SU-DHL-6 (cell line): ENCODE results near the gene CNEP1R1.

Experiments used
- H2AFZ ChIP-seq: fragments of 200-600 bp; sonication (generic); 2 replicates; pipeline ENCODE4 v1.6.1; 2014; ENCODE audit warnings: low read depth, mild to moderate bottlenecking, moderate library complexity, mixed read lengths, antibody characterized with exemption, low read length; ENCODE audit not compliant: severe bottlenecking
- H3F3A ChIP-seq: fragments of 200-600 bp; shearing (Covaris generic); 2 replicates; pipeline ENCODE4 v1.6.0; 2016; ENCODE audit warnings: antibody characterized with exemption, mild to moderate bottlenecking; ENCODE audit not compliant: insufficient read depth
- H3K27ac ChIP-seq: fragments of 200-600 bp; sonication (generic); 2 replicates; pipeline ENCODE4 v1.5.1; 2016; ENCODE audit warnings: low read depth, mild to moderate bottlenecking, low read length, moderate library complexity, mixed read lengths
- H3K27me3 ChIP-seq: fragments of 200-600 bp; sonication (generic), shearing (Covaris generic); 2 replicates; pipeline ENCODE4 v1.6.0; 2014; ENCODE audit warnings: mild to moderate bottlenecking, low read length
- H3K36me3 ChIP-seq: fragments of 200-600 bp; sonication (generic); 2 replicates; pipeline ENCODE4 v1.6.1; 2014; ENCODE audit warnings: mild to moderate bottlenecking, low read length, mixed read lengths
- H3K4me2 ChIP-seq: fragments of 300-600, 200-600 bp; shearing (Covaris generic), sonication (generic); 2 replicates; pipeline ENCODE4 v1.6.0; 2014; ENCODE audit warnings: low read length, low read depth, mild to moderate bottlenecking; ENCODE audit not compliant: poor library complexity, severe bottlenecking
- H3K4me3 ChIP-seq: fragments of 200-600 bp; sonication (generic); 2 replicates; pipeline ENCODE4 v1.5.1; 2014; ENCODE audit warnings: antibody characterized with exemption, low read length, mild to moderate bottlenecking, mixed read lengths; ENCODE audit not compliant: insufficient read depth, poor library complexity, severe bottlenecking
- H3K79me2 ChIP-seq: fragments of 200-600 bp; sonication (generic); 2 replicates; pipeline ENCODE4 v1.6.1; 2014; ENCODE audit warnings: mild to moderate bottlenecking, low read length, moderate library complexity; ENCODE audit not compliant: insufficient read depth
- H3K9ac ChIP-seq: fragments of 200-600 bp; sonication (generic); 2 replicates; pipeline ENCODE4 v1.7.0; 2014; ENCODE audit warnings: mild to moderate bottlenecking, low read length
- H3K9me2 ChIP-seq: fragments of 200-600 bp; sonication (generic); replicated peaks from 2 replicates; pipeline ENCODE4 v1.6.1; 2014; ENCODE audit warnings: low read length; ENCODE audit not compliant: insufficient read depth
- H3K9me3 ChIP-seq: fragments of 200-600 bp; sonication (generic); 2 replicates; pipeline ENCODE4 v1.6.1; 2014; ENCODE audit warnings: low read length, mixed read lengths; ENCODE audit not compliant: insufficient read depth
- H4K20me1 ChIP-seq: fragments of 200-600 bp; sonication (generic); 2 replicates; pipeline ENCODE4 v1.6.1; 2014; ENCODE audit warnings: low read depth, mild to moderate bottlenecking, antibody characterized with exemption, low read length, moderate library complexity, mixed read lengths
- EZH2phosphoT487 ChIP-seq: fragments of 200-600 bp; sonication (generic), shearing (Covaris generic); conservative IDR thresholded peaks from 2 replicates; pipeline ENCODE4 v1.6.1; 2018; ENCODE audit warnings: mild to moderate bottlenecking, antibody characterized with exemption, low read length, moderate library complexity, mixed read lengths
- TF ChIP-seq, protein P1 (sequence below): fragments of 200-600 bp; sonication (generic); IDR thresholded peaks from one replicate; pipeline ENCODE4 v1.5.1; 2017; ENCODE audit warnings: antibody characterized with exemption, mild to moderate bottlenecking, low read length, moderate library complexity; ENCODE audit not compliant: insufficient read depth, poor library complexity, severe bottlenecking

The CNEP1R1 gene

DNA sequence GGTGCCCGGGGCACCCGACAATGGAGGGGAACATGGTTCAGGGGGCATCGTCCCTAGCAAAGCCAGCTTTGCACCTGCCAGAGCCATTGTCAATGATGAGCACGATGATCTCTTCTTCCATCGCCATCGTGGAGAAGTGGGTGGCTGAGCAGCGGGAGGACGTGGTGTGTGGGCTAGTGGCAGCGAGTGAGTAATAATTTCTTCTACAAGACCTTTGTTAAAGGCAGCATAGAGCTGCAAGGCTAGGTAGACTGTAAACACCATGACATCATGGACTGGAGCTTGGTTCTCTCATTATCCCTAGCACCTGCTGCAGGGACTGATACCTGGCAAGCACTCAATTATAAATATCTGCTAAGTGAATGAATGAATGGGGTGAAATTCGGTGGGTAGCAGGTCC, 34.1 kb downstream of the CNEP1R1 start:
- no peak for TF ChIP-seq EZH2phosphoT487
- TF ChIP-seq, protein P1, sequence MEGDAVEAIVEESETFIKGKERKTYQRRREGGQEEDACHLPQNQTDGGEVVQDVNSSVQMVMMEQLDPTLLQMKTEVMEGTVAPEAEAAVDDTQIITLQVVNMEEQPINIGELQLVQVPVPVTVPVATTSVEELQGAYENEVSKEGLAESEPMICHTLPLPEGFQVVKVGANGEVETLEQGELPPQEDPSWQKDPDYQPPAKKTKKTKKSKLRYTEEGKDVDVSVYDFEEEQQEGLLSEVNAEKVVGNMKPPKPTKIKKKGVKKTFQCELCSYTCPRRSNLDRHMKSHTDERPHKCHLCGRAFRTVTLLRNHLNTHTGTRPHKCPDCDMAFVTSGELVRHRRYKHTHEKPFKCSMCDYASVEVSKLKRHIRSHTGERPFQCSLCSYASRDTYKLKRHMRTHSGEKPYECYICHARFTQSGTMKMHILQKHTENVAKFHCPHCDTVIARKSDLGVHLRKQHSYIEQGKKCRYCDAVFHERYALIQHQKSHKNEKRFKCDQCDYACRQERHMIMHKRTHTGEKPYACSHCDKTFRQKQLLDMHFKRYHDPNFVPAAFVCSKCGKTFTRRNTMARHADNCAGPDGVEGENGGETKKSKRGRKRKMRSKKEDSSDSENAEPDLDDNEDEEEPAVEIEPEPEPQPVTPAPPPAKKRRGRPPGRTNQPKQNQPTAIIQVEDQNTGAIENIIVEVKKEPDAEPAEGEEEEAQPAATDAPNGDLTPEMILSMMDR = no peak
- Histone ChIP-seq H3K79me2 (no peaks in the 10 kb centered on the region), H3K9ac (no peak overlapping the region), H3K4me2 (no peak overlapping the region), H3K27me3 (no peaks in the 10 kb centered on the region), H3K4me3 (no peak overlapping the region), H3K27ac (no peak overlapping the region), H2AFZ (no peak overlapping the region), H4K20me1 (no peaks in the 10 kb centered on the region), H3K9me3 (peaks cover 5% of the 10 kb centered on the region; the same call in 1 of the 2 replicates), H3K9me2 (no peaks in the 10 kb centered on the region), H3K36me3 (no peaks in the 10 kb centered on the region), H3F3A (no peaks in the 10 kb centered on the region)

DNA sequence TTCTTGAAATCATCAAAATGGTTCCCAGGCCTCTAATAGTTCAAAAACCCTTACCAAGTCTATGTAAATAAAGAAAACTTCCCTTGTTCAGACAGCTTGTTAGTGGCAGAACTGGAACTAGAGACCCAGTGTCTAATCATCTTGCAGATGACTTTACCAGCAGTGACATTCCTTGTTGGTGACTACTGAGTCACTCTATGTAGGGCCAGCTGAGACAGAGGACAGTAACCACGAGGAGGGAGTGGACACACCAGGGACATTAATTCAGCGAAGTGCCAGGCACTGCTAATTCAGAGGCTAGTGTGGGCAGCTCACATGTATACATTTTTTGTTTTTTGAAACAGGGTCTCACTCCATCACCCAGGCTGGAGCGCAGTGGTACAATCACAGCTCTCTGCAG, 34.6 kb downstream of the CNEP1R1 start:
- H3K9me2 ChIP-seq = no peaks in the 10 kb centered on the region
- no peaks in the 10 kb centered on the region for H3K79me2 ChIP-seq
- H3K9me3 ChIP-seq = peaks cover 5% of the 10 kb centered on the region; the same call in 1 of the 2 replicates
- no peak for TF ChIP-seq EZH2phosphoT487
- TF ChIP-seq, protein P1 = no peak
- H4K20me1 ChIP-seq = no peaks in the 10 kb centered on the region
- H3K9ac ChIP-seq = no peak overlapping the region
- H3F3A ChIP-seq = no peaks in the 10 kb centered on the region
- H2AFZ ChIP-seq = no peak overlapping the region
- H3K27ac ChIP-seq = no peak overlapping the region
- H3K4me2 ChIP-seq = no peak overlapping the region
- H3K4me3 ChIP-seq = no peak overlapping the region
- no peaks in the 10 kb centered on the region for H3K27me3 ChIP-seq
- no peaks in the 10 kb centered on the region for H3K36me3 ChIP-seq

DNA sequence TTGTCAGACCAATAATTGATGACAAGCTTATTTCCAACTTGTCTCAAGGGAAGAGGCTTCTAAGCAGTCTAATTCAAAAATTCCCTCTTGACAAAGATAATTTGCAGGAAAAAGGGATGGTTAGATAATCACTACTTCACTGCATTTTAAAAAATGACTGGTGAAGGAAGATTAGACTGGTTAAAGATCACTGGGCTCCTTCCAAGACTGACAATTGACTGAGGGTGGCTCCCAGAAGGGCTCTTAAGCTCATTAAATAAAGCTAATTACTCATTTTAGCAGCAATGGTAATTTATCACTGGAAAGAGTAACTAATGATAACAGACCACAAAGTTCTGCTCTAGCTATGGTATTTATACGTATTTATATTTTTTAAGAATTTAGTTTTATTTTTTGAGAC, 36.3 kb downstream of the CNEP1R1 start:
- no peak overlapping the region for H2AFZ ChIP-seq
- H4K20me1 ChIP-seq = no peaks in the 10 kb centered on the region
- H3K79me2 ChIP-seq = peaks cover under 1% of the 10 kb centered on the region
- H3K36me3 ChIP-seq = no peaks in the 10 kb centered on the region
- H3K4me2 ChIP-seq = no peak overlapping the region
- H3K9ac ChIP-seq = no peak overlapping the region
- no peaks in the 10 kb centered on the region for H3K9me2 ChIP-seq
- no peaks in the 10 kb centered on the region for H3F3A ChIP-seq
- H3K27ac ChIP-seq = no peak overlapping the region
- H3K27me3 ChIP-seq = no peaks in the 10 kb centered on the region
- no peak overlapping the region for H3K4me3 ChIP-seq
- peaks cover 3% of the 10 kb centered on the region; the same call in 1 of the 2 replicates for H3K9me3 ChIP-seq
- TF ChIP-seq, protein P1 = no peak
- no peak for TF ChIP-seq EZH2phosphoT487
